ENCODE measurements around the gene LPIN3.

DNA sequence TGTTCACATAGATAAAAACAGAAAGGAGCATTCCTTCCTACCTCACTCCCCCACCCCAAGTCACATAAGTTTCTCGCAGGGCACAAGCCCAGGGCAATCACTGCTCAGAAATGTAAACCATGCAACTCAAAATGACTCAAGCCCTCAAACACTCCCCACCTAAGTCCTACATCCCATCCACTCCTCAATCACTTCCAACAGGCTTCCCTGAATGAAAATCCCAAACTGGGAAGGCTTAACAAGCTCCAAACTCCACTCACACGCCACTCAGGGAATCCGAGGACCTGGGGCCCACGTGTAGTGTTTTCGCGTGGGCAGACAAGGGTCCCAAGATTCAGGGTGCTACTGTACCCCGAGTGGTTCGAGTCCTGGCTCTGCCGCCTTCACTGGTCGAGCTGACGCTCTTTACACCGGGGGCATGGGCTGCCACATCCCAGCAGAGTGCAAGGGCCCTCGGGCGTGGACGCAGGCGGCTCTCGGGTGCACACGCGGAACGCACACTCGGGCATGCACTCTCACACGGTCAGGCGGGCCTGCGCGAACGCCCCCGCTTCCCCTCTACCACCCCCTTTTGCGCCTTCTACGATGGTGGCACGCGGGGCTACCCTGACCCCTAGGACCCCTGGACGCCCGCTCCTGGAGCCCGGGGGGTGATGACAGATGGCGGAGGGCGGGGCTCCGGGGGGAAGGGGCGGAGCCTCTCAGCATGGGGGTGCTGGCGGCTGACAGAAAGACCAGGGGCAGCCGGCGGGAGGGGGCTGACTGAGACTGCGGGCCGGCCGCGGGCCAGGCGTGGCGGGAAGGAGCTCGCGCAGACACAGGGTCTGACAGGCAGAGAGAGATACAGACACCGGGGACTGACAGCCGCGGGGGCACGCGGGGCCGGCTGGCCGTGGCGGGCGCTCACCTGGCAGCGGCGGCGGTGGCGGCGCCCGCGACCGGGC, 23.7 kb upstream of the LPIN3 start:
- TF ChIP-seq EZH2 (IDR thresholded peaks at IDR 0.05) (no peak), POLR2AphosphoS5 (IDR thresholded peaks at IDR 0.05; ENCODE audit: borderline replicate concordance, low read depth, low read length) (no peak; the same call in 1 of the 2 replicates)

Data from SK-N-MC (cell line).